Calu3 (cell line): Measurements from ENCODE around the gene CDON. TPM values are rescaled to one million over a fixed set of nuclear protein-coding genes. Genes with fewer than 3 reads are reported as not detected.
A peak's percentile ranks its signal among the peaks of the same experiment; 100 is the strongest.

Source experiments
- BruUV-seq: library from RNA; stranded (reverse); fragments of 400-500 nt; replicated peaks from 2 replicates; lab custom pipeline; 2021; lab: Mats Ljungman, UMichigan
- CTCF ChIA-PET: fragments of 300-600 bp; sonication (Branson Sonifier 250); formaldehyde crosslinking; loops from one replicate; lab custom pipeline; 2022; ENCODE audit warnings: antibody characterized with exemption; lab: Charles Lee
- DNase-seq: peaks from one replicate; pipeline ENCODE4 v3.0.0; 2022
- H3K27ac Mint-ChIP-seq: one replicate; pipeline ENCODE4 v1.8.0; 2022; ENCODE audit warnings: mixed read lengths; ENCODE audit not compliant: unreplicated experiment
- H3K27me3 Mint-ChIP-seq: one replicate; pipeline ENCODE4 v1.8.0; 2022; ENCODE audit warnings: mixed read lengths; ENCODE audit not compliant: unreplicated experiment
- H3K36me3 Mint-ChIP-seq: one replicate; pipeline ENCODE4 v1.8.0; 2022; ENCODE audit warnings: mild to moderate bottlenecking, moderate library complexity, mixed read lengths; ENCODE audit not compliant: insufficient read depth, unreplicated experiment
- H3K4me1 Mint-ChIP-seq: one replicate; pipeline ENCODE4 v1.8.0; 2022; ENCODE audit warnings: mild to moderate bottlenecking, low read depth, mixed read lengths; ENCODE audit not compliant: unreplicated experiment
- H3K4me3 Mint-ChIP-seq: one replicate; pipeline ENCODE4 v1.8.0; 2022; ENCODE audit warnings: mild to moderate bottlenecking, low read depth, moderate library complexity, mixed read lengths; ENCODE audit not compliant: unreplicated experiment
- H3K9me3 Mint-ChIP-seq: one replicate; pipeline ENCODE4 v1.8.0; 2022; ENCODE audit warnings: low read depth, mixed read lengths; ENCODE audit not compliant: unreplicated experiment
- intact Hi-C: fragments of 100-400 bp; cut with micrococcal nuclease; formaldehyde crosslinking; loops from one replicate; pipeline ENCODE4 v1.10.0; 2022; ENCODE audit not compliant: unreplicated experiment
- total RNA-seq: library from RNA; stranded (reverse); gene quantifications from 2 replicates; pipeline ENCODE4 v1.2.3, GENCODE V29; 2022
- TF ChIP-seq, protein P1 (sequence below): fragments of 200-600 bp; IDR thresholded peaks from one replicate; pipeline ENCODE4 v1.8.0; 2022; ENCODE audit warnings: antibody characterized with exemption; ENCODE audit not compliant: unreplicated experiment

Gene CDON
- total RNA-seq, 1 experiment from 2014 or later: 14.8 TPM

- Mint-ChIP-seq H3K9me3 (no peaks in the 10 kb centered on the region), H3K27me3 (no peaks in the 10 kb centered on the region), H3K36me3 (no peaks in the 10 kb centered on the region), H3K4me3 (no peak overlapping the region), H3K4me1 (peaks cover 37% of the 10 kb centered on the region), H3K27ac (no peak overlapping the region)
- TF ChIP-seq, protein P1, sequence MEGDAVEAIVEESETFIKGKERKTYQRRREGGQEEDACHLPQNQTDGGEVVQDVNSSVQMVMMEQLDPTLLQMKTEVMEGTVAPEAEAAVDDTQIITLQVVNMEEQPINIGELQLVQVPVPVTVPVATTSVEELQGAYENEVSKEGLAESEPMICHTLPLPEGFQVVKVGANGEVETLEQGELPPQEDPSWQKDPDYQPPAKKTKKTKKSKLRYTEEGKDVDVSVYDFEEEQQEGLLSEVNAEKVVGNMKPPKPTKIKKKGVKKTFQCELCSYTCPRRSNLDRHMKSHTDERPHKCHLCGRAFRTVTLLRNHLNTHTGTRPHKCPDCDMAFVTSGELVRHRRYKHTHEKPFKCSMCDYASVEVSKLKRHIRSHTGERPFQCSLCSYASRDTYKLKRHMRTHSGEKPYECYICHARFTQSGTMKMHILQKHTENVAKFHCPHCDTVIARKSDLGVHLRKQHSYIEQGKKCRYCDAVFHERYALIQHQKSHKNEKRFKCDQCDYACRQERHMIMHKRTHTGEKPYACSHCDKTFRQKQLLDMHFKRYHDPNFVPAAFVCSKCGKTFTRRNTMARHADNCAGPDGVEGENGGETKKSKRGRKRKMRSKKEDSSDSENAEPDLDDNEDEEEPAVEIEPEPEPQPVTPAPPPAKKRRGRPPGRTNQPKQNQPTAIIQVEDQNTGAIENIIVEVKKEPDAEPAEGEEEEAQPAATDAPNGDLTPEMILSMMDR: no peak
- no peak for DNase-seq
- no TSS peak for BruUV-seq
- CTCF ChIA-PET: no interaction called here
- intact Hi-C loops: no loop called here
Observed at GRCh38 chr11:126076641-126077040, 14.0 kb upstream of the CDON start.

GRCh38 chr11:126072801-126073594, 10.3 kb upstream of the CDON start:
- Mint-ChIP-seq H3K9me3 (no peaks in the 10 kb centered on the region), H3K27me3 (no peaks in the 10 kb centered on the region), H3K4me1 (peaks cover 23% of the 10 kb centered on the region), H3K36me3 (no peaks in the 10 kb centered on the region), H3K4me3 (peak overlapping the region; percentile 14), H3K27ac (peak overlapping the region; percentile 73)
- BruUV-seq: no TSS peak
- no peak for DNase-seq
- TF ChIP-seq, protein P1: no peak
- CTCF ChIA-PET: interaction anchor here (1.4 to 1.5 kb wide), 2 partner anchors 11 to 41 kb away, joined by 3 to 5 read pairs; no protein-coding TSS in a partner anchor
- intact Hi-C loops: loop anchor here (5.0 kb wide), 1 partner anchor 39 kb away; no protein-coding TSS in a partner anchor

DNA sequence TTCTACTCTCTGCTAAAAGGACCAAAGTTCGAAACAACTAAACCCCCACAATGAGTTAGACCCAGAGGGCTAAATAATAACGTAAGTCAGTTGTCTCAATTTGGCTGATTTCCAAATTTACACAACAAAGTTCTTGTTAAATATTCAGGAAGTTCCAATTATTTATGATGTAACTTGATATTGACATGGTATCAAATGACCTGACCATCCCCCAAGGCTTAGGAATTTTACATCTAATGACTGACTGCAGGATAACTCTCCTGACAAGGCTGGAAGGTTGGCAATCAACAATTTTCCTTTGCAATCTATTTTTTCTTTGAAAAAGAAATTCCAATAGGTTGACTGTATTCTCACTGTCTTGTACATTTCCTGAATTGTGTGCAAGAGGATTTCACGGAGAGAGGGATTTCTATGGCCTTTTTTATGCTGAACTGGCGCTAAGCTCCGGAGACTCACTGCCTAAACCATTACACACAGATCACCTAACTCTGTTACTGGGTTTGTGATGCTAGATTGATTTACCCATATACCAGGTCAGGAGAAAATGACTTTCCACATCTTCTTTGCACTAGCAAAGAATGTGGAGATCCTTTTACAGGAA, 9.6 kb upstream of the CDON start:
- Mint-ChIP-seq H3K27ac (peak overlapping the region; percentile 73), H3K9me3 (no peaks in the 10 kb centered on the region), H3K36me3 (no peaks in the 10 kb centered on the region), H3K27me3 (no peaks in the 10 kb centered on the region), H3K4me3 (peak overlapping the region; percentile 14), H3K4me1 (peaks cover 23% of the 10 kb centered on the region)
- CTCF ChIA-PET: interaction anchor here (1.4 to 1.5 kb wide), 2 partner anchors 10 to 42 kb away, joined by 3 to 5 read pairs; no protein-coding TSS in a partner anchor
- BruUV-seq: no TSS peak
- TF ChIP-seq, protein P1: no peak
- intact Hi-C loops: loop anchor here (5.0 kb wide), 1 partner anchor 40 kb away; no protein-coding TSS in a partner anchor
- peak; percentile 33 for DNase-seq

DNA sequence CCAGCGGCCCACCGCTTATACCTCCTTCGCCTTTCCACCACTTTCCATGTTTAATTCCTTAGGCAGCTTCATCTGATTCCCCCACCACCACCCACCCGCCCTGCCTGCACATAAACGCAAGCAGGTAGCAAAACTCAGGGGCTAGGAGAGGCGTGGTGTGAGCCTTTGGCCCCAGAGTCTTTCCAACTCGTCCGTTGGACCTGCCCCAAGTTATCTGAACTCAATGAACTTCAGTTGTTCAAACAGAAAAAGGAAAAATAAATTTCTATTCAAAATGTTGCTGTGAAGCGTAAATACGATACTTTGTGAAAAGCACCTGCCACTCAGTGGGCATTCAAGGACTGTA, 814 bp upstream of the CDON start:
- CTCF ChIA-PET: interaction anchor here (0.7 kb wide), 1 partner anchor 689 kb away, joined by 4 read pairs; no protein-coding TSS in a partner anchor
- Mint-ChIP-seq H3K27me3 (no peaks in the 10 kb centered on the region), H3K4me1 (peaks cover 8% of the 10 kb centered on the region), H3K36me3 (peaks cover 22% of the 10 kb centered on the region), H3K4me3 (peak overlapping the region; percentile 81), H3K27ac (peak overlapping the region; percentile 96), H3K9me3 (no peaks in the 10 kb centered on the region)
- BruUV-seq: no TSS peak
- intact Hi-C loops: loop anchor here (5.0 kb wide), 2 partner anchors 121 to 129 kb away; no protein-coding TSS in a partner anchor
- DNase-seq: no peak
- TF ChIP-seq, protein P1: no peak
